Liver (tissue), 9 donors: ENCODE results near the gene ADM2. TPM values are rescaled to one million over a fixed set of nuclear protein-coding genes. Genes with fewer than 3 reads are reported as not detected.

Source experiments
- DNase-seq: peaks from one replicate; pipeline ENCODE4 v3.0.0-alpha.2; 2017; ENCODE audit warnings: low spot score
- H3K27ac ChIP-seq, 2 donors: one replicate each; pipeline ENCODE4 v1.7.0; 2013; ENCODE audit warnings: inconsistent platforms in 2 of 2, low read length in 2 of 2, control low read depth in 1 of 2, low read depth in 1 of 2, mild to moderate bottlenecking in 1 of 2
- H3K27me3 ChIP-seq, 4 donors: one replicate each; pipeline versions ENCODE4 v1.6.1 to v1.7.0; 2013; ENCODE audit warnings: low read length in 3 of 4, inconsistent platforms in 1 of 4, mild to moderate bottlenecking in 1 of 4, moderate library complexity in 1 of 4; ENCODE audit not compliant: control insufficient read depth in 4 of 4, insufficient read depth in 4 of 4
- H3K36me3 ChIP-seq, 4 donors: one replicate each; pipeline versions ENCODE4 v1.6.1 to v1.7.0; 2013; ENCODE audit warnings: low read length in 3 of 4, mild to moderate bottlenecking in 3 of 4, low read depth in 1 of 4, moderate library complexity in 1 of 4; ENCODE audit not compliant: control insufficient read depth in 4 of 4, insufficient read depth in 3 of 4
- H3K4me1 ChIP-seq, 4 donors: one replicate each; pipeline versions ENCODE4 v1.6.1 to v1.7.0; 2013; ENCODE audit warnings: low read length in 3 of 4, mild to moderate bottlenecking in 3 of 4, moderate library complexity in 1 of 4; ENCODE audit not compliant: control insufficient read depth in 4 of 4, insufficient read depth in 4 of 4
- H3K4me3 ChIP-seq, 3 donors: one replicate each; pipeline versions ENCODE4 v1.6.1 to v1.7.0; 2013; ENCODE audit warnings: low read length in 3 of 3, control low read depth in 1 of 3, low read depth in 1 of 3, mild to moderate bottlenecking in 1 of 3
- H3K9ac ChIP-seq, 2 donors: one replicate each; pipeline ENCODE4 v1.7.0; 2013; ENCODE audit warnings: low read length in 2 of 2, mild to moderate bottlenecking in 2 of 2, moderate library complexity in 2 of 2, control low read depth in 1 of 2, low read depth in 1 of 2
- H3K9me3 ChIP-seq, 4 donors: one replicate each; pipeline versions ENCODE4 v1.6.1 to v1.7.0; 2013; ENCODE audit warnings: low read length in 3 of 4; ENCODE audit not compliant: control insufficient read depth in 4 of 4
- ATF3 ChIP-seq: IDR thresholded peaks from 2 replicates; pipeline ENCODE4 v1.6.1; 2016; ENCODE audit warnings: antibody characterized with exemption
- EGR1 ChIP-seq, 2 donors: IDR thresholded peaks; 2 replicates each; pipeline ENCODE4 v1.6.1; 2016 to 2018; ENCODE audit warnings: antibody characterized with exemption in 2 of 2, low read depth in 2 of 2
- FOXA1 ChIP-seq: IDR thresholded peaks from 2 replicates; pipeline ENCODE4 v1.6.1; 2016; ENCODE audit warnings: antibody characterized with exemption
- FOXA2 ChIP-seq: IDR thresholded peaks from 2 replicates; pipeline ENCODE4 v1.6.1; 2016; ENCODE audit warnings: antibody characterized with exemption
- GABPA ChIP-seq, 2 donors: IDR thresholded peaks in 1 of 2; conservative IDR thresholded peaks in 1 of 2; 2 replicates each; pipeline ENCODE4 v1.6.1; 2016; ENCODE audit warnings: antibody characterized with exemption in 2 of 2, mild to moderate bottlenecking in 1 of 2, moderate library complexity in 1 of 2
- HNF4A ChIP-seq, 2 donors: conservative IDR thresholded peaks; 2 replicates each; pipeline ENCODE4 v1.6.1; 2016; ENCODE audit warnings: antibody characterized with exemption in 2 of 2, mild to moderate bottlenecking in 2 of 2
- HNF4G ChIP-seq: IDR thresholded peaks from 2 replicates; pipeline ENCODE4 v1.6.1; 2016; ENCODE audit warnings: antibody characterized with exemption
- JUND ChIP-seq, 2 donors: IDR thresholded peaks; 2 replicates each; pipeline ENCODE4 v1.6.1; 2016; ENCODE audit warnings: antibody characterized with exemption in 2 of 2
- NR2F2 ChIP-seq: IDR thresholded peaks from 2 replicates; pipeline ENCODE4 v1.6.1; 2016; ENCODE audit warnings: antibody characterized with exemption
- RAD21 ChIP-seq, 2 donors: IDR thresholded peaks; 2 replicates each; pipeline ENCODE4 v1.6.1; 2016; ENCODE audit warnings: antibody characterized with exemption in 2 of 2, mild to moderate bottlenecking in 2 of 2
- REST ChIP-seq: IDR thresholded peaks from 2 replicates; pipeline ENCODE4 v1.6.1; 2016; ENCODE audit warnings: antibody characterized with exemption, mild to moderate bottlenecking
- RXRA ChIP-seq, 2 donors: IDR thresholded peaks; 2 replicates each; pipeline ENCODE4 v1.6.1; 2017 to 2018; ENCODE audit warnings: antibody characterized with exemption in 2 of 2, mild to moderate bottlenecking in 1 of 2
- SP1 ChIP-seq: IDR thresholded peaks from 2 replicates; pipeline ENCODE4 v1.6.1; 2018; ENCODE audit warnings: antibody characterized with exemption, mild to moderate bottlenecking
- TAF1 ChIP-seq: conservative IDR thresholded peaks from 2 replicates; pipeline ENCODE4 v1.6.1; 2016; ENCODE audit warnings: antibody characterized with exemption, mild to moderate bottlenecking
- YY1 ChIP-seq: IDR thresholded peaks from 2 replicates; pipeline ENCODE4 v1.6.1; 2016; ENCODE audit warnings: antibody characterized with exemption, mild to moderate bottlenecking
- ZBTB33 ChIP-seq: IDR thresholded peaks from 2 replicates; pipeline ENCODE4 v1.6.1; 2016; ENCODE audit warnings: antibody characterized with exemption
- WGBS: extraction: QIAGEN DNeasy Blood & Tissue Kit; methylation state at CpG from one replicate; pipeline ENCODE4 v1.1.7; 2013; 5-methylcytosine and 5-hydroxymethylcytosine counted together
- polyA plus RNA-seq, 2 donors: library from polyadenylated mRNA; stranded (reverse) in 1 of 2; unstranded in 1 of 2; fragments of 200-250 nt in 1 of 2; fragments of >200 nt in 1 of 2; fragmentation: Nextera tagmentation in 1 of 2; extraction: Ambion mirVana in 1 of 2; gene quantifications; one replicate each; pipeline versions ENCODE4 v1.2.1 to v1.2.3, GENCODE V29; 2013 to 2015
- total RNA-seq, 2 donors: library from RNA; depleted of rRNA; stranded (reverse); fragments of >200 nt; gene quantifications; one replicate each; pipeline ENCODE4 v1.2.3, GENCODE V29; 2014
- donor health status: healthy.
- donor health status: healthy.
- donor health status: healthy.
- donor health status: healthy.
- donor health status: healthy.

Gene ADM2
- total and polyA plus RNA-seq, 4 donors = 0.79 to 2.8 (median 1.3) TPM

GRCh38 chr22:50506611-50507420, 25.5 kb downstream of the ADM2 start:
- H3K4me3 ChIP-seq = peak overlapping the region; percentile 86 to 89 (median 87)
- TF ChIP-seq NR2F2 (no peak), ZBTB33 (no peak), RXRA (IDR thresholded peaks at IDR 0.05) (no peak), ATF3 (no peak), JUND (IDR thresholded peaks at IDR 0.05) (no peak), FOXA2 (no peak)
- 31% methylated on average over 21 of the region's 21 CpGs for WGBS
- peak overlapping the region; percentile 42 to 67 for H3K27ac ChIP-seq
- no peaks in the 10 kb centered on the region for H3K9me3 ChIP-seq
- no peaks in the 10 kb centered on the region for H3K27me3 ChIP-seq
- no peak for DNase-seq
- H3K9ac ChIP-seq = peak overlapping the region; percentile 45 to 99
- H3K36me3 ChIP-seq = peaks cover 0 to 21% (median 7%) of the 10 kb centered on the region in 4 donors
- H3K4me1 ChIP-seq = peaks cover 11 to 27% (median 24%) of the 10 kb centered on the region in 4 donors

- TF ChIP-seq ATF3 (no peak), NR2F2 (no peak), TAF1 (no peak), RXRA (IDR thresholded peaks at IDR 0.05) (no peak), FOXA2 (no peak), YY1 (no peak), HNF4G (no peak), SP1 (no peak), EGR1 (IDR thresholded peaks at IDR 0.05; ENCODE audit: low read depth in 2 of 2) (no peak), REST (no peak), FOXA1 (no peak), GABPA (IDR thresholded peaks at IDR 0.05 in 1 of 2, conservative IDR thresholded peaks at IDR 0.05 in 1 of 2) (no peak), RAD21 (IDR thresholded peaks at IDR 0.05) (no peak), ZBTB33 (no peak), HNF4A (conservative IDR thresholded peaks at IDR 0.05) (no peak)
- Histone ChIP-seq H3K36me3 (peaks cover 0 to 19% (median 7%) of the 10 kb centered on the region in 4 donors), H3K9ac (peak within 1 kb of the TSS; percentile 86 to 99), H3K4me3 (peak within 1 kb of the TSS; percentile 87 to 97 (median 89)), H3K27me3 (no peaks in the 10 kb centered on the region), H3K4me1 (peaks cover 11 to 27% (median 24%) of the 10 kb centered on the region in 4 donors), H3K9me3 (no peaks in the 10 kb centered on the region), H3K27ac (peak within 1 kb of the TSS; percentile 86 to 90)
- peak; percentile 100 for DNase-seq
- WGBS = under 1% methylated on average over 62 of the region's 62 CpGs
Observed at GRCh38 chr22:50507421-50507990, 26.2 kb downstream of the ADM2 start, which contains the start of gene LMF2. Gene LMF2 (minus strand): TSS chr22:50507702. CDS start chr22:50507675, 27 bp downstream.
